HG03469 (cell line): ENCODE measurements around the gene COL20A1.
"Not testable (repeated sequence)": the region's sequence is repeated elsewhere in the genome, so short reads cannot be mapped to it uniquely, and the experiment has no call there.

Source experiments
- ATAC-seq: cut with Tn5 transposase; IDR thresholded peaks from one replicate; pipeline ENCODE4 v1.9.1; 2021; ENCODE audit warnings: mild to moderate bottlenecking, moderate library complexity, moderate number of reproducible peaks; ENCODE audit not compliant: unreplicated experiment

Gene COL20A1

GRCh38 chr20:63370618-63371187, 77.7 kb downstream of the COL20A1 start:
- ATAC-seq, result no peak

- ATAC-seq, result no peak
Measured at GRCh38 chr20:63371291-63371865, 78.4 kb downstream of the COL20A1 start.

GRCh38 chr20:63372971-63373885, 80.2 kb downstream of the COL20A1 start:
- ATAC-seq, result no peak

- ATAC-seq, result no peak
Measured at GRCh38 chr20:63373996-63374395, 81.0 kb downstream of the COL20A1 start.

GRCh38 chr20:63374504-63374903, 81.5 kb downstream of the COL20A1 start:
- ATAC-seq, result no peak

DNA sequence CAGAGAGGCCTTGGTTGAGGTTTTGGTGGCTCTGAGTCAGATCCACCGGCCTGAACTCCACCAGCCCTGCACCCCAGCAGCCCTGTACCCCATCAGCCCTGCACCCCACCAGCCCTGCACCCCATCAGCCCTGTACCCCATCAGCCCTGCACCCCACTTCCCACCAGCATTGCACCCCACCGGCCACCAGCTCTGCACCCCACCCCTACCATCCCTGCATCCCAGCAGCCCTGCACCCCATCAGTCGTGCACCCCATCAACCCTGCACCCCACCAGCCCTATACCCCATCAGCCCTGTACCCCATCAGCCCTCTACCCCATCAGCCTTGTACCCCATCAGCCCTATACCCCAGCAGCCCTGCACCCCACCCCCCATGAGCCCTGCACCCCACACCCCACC, 82.5 kb downstream of the COL20A1 start:
- no peak for ATAC-seq

DNA sequence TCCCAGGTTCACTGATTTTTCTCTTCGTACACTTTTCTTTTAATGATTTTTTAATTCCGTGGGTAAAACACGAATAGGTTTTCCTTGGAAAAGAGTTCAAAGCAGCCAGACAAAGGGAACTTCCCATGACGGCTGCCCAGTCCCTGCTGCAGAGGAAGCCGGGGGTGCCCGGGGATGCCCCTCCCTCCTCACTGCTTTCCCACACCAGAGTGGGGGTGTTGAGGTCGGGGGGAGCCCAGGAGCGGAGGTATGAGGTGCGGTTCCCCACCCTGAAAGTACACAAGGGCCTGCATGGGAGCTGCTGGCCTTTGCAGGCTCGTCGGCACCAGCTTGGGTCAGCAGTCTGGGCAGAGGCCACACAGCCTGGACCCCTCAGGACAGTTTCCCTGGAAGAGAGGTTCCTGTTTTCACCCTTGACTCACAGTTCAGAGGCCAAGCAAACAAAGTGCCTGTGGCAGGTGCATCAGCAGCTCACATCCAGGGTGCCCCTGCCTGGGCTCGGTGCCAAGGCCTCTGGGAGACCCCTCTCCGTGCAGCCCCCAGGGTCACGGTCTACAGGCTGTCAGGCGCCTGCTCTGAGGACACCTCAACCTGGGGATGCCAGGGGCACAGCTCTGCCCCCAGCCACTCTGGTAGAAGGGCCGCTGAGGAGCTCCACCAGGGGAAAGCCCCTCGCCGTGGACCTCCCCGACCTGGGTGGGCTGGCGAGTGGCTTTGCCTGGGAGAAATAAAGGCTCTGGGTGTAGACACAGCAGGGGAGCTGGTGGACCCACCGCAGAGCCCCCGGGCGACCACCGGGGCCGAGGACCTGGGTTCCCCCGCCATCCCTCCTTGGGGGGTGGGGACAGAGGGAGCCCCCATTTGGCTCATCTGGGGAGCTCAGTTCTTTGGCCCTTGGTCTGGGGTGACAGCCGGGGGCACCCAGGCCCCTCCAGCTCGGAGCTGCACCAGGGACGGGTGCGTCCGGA, 83.6 kb downstream of the COL20A1 start:
- ATAC-seq, result no peak

- no peak for ATAC-seq
Measured at GRCh38 chr20:63377256-63377941, 84.4 kb downstream of the COL20A1 start.

GRCh38 chr20:63377951-63378381, 85.0 kb downstream of the COL20A1 start:
- ATAC-seq, result no peak

GRCh38 chr20:63378626-63379025, 85.6 kb downstream of the COL20A1 start:
- no peak for ATAC-seq

DNA sequence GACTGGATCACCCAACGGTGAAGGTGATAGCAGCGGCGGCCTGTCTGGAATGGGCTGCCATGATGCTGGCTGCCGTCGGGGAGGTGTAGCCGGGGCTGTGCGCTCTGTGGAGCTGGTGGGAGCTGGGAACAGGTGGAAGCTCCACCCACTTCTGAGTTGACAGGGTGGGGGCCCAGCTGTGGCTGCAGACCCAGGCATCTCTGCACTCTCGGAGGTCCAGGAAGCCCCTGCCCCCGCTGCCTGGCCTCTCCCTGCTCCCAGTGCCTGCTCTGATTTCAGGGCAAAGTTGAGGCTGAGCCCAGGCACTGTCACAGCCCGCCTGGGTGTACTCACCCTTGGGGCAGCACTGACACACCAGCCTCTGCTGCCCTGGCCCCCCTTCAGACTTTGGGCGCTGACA, 86.3 kb downstream of the COL20A1 start:
- ATAC-seq, result no peak

DNA sequence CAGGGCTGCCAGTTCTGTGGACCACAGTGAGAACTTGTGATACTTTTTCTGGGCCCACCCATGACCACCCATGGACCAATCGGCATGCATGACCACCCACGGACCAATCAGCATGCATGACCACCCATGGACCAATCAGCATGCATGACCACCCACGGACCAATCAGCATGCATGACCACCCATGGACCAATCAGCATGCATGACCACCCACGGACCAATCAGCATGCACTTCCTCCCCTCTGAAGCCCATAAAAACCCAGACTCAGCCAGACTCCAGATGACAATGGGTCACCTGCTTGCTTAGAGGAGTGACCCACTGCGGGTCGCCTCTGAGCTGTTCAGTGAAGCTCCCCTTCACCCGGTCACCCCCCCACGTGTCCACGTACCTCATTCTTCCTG, 86.9 kb downstream of the COL20A1 start:
- ATAC-seq, result not testable (repeated sequence)

- ATAC-seq, result no peak
Measured at GRCh38 chr20:63380346-63380870, 87.4 kb downstream of the COL20A1 start.

- no peak for ATAC-seq
Measured at GRCh38 chr20:63381781-63382431, 88.9 kb downstream of the COL20A1 start.

- no peak for ATAC-seq
Measured at GRCh38 chr20:63382551-63383300, 89.7 kb downstream of the COL20A1 start.

DNA sequence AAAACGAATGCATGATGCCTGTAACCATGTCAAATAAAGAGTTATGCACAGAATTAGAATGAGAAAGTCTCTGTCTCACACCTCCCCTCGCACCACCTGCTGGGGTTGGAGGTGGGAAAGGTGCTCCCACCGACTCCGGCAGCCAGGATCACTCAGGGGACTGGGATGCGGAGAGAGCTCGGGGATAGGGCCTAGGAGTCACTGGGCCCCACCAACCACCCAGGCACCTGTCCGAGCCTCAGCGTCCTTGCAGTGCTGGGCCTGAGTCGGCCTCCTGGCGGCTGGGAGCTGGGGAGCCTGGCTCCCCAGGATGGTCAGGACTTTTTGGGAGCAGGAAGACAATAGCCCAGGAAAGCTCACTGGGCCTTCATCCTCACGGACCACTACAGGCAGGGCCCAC, 90.6 kb downstream of the COL20A1 start:
- no peak for ATAC-seq

- no peak for ATAC-seq
Measured at GRCh38 chr20:63384336-63384735, 91.3 kb downstream of the COL20A1 start.
